ENCODE measurements around the gene LPCAT4.

The LPCAT4 gene

DNA sequence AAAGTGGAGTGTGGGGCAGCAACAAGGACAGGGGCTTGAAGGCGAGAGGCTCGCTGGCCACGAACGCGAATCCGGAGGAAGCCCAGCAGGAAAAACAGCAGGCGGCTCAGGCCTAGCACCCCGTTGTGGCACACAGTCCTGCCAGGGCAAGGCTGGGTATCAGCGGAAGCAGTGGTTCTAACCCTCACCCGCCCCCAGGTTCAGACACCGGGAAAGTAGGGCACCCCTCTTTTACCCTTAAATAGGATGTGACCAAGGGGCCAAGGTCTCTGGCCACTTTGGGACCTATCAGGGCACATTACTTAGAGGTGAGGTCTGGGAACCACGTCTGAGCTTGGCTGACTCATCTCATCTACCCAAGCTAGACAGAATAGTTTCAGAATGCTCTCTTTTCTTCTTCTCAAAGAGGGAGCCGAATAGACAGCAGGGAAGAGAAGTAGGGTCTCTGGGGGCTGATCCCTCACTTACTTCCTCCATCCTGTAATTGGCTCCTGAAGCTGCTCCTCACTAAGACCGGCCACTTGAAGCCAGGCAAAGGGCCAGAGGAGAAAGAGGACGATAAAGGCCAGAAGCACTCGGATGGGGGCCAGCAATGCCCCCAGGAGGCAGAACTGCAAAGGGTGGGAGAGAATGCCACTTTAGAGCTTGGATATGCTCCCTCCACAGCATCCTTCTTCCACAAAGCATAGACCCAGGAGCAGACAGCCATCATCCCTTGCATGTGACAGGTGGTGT lies 1.7 kb downstream of the LPCAT4 start:
- TF ChIP-seq EZH2phosphoT487 (IDR thresholded peaks at IDR 0.05; ENCODE audit: borderline replicate concordance): no peak
- TF ChIP-seq, protein P1, sequence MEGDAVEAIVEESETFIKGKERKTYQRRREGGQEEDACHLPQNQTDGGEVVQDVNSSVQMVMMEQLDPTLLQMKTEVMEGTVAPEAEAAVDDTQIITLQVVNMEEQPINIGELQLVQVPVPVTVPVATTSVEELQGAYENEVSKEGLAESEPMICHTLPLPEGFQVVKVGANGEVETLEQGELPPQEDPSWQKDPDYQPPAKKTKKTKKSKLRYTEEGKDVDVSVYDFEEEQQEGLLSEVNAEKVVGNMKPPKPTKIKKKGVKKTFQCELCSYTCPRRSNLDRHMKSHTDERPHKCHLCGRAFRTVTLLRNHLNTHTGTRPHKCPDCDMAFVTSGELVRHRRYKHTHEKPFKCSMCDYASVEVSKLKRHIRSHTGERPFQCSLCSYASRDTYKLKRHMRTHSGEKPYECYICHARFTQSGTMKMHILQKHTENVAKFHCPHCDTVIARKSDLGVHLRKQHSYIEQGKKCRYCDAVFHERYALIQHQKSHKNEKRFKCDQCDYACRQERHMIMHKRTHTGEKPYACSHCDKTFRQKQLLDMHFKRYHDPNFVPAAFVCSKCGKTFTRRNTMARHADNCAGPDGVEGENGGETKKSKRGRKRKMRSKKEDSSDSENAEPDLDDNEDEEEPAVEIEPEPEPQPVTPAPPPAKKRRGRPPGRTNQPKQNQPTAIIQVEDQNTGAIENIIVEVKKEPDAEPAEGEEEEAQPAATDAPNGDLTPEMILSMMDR (conservative IDR thresholded peaks at IDR 0.05; ENCODE audit: low read length): no peak
- Histone ChIP-seq H4K20me1 (ENCODE audit: insufficient read depth, low read length, poor library complexity, severe bottlenecking) (peaks cover 16% of the 10 kb centered on the region), H3K9me2 (replicated peaks; ENCODE audit: low read depth, low read length) (no peaks in the 10 kb centered on the region), H3F3A (ENCODE audit: low read depth) (no peaks in the 10 kb centered on the region), H3K27me3 (ENCODE audit: insufficient read depth, low read length, poor library complexity, severe bottlenecking) (no peaks in the 10 kb centered on the region), H2AFZ (ENCODE audit: low read length) (no peak overlapping the region), H3K4me2 (ENCODE audit: low read depth, low read length, poor library complexity, severe bottlenecking) (peak overlapping the region; percentile 86), H3K9me3 (ENCODE audit: insufficient read depth, low read depth, low read length) (no peaks in the 10 kb centered on the region), H3K4me3 (ENCODE audit: low read length, poor library complexity, severe bottlenecking) (peak overlapping the region; percentile 92), H3K4me1 (ENCODE audit: insufficient read depth, low read length, poor library complexity, severe bottlenecking) (peaks cover 36% of the 10 kb centered on the region), H3K9ac (ENCODE audit: low read depth, low read length, poor library complexity, severe bottlenecking) (peak overlapping the region; percentile 93), H3K36me3 (ENCODE audit: insufficient read depth, low read length) (peaks cover 11% of the 10 kb centered on the region; the same call in 1 of the 2 replicates), H3K79me2 (ENCODE audit: insufficient read depth, low read length) (peaks cover 43% of the 10 kb centered on the region)

- Histone ChIP-seq H3K9me2 (replicated peaks; ENCODE audit: low read depth, low read length) (no peaks in the 10 kb centered on the region), H3K79me2 (ENCODE audit: insufficient read depth, low read length) (peaks cover 43% of the 10 kb centered on the region), H3K4me2 (ENCODE audit: low read depth, low read length, poor library complexity, severe bottlenecking) (peak overlapping the region; percentile 37), H3F3A (ENCODE audit: low read depth) (no peaks in the 10 kb centered on the region), H2AFZ (ENCODE audit: low read length) (no peak overlapping the region), H4K20me1 (ENCODE audit: insufficient read depth, low read length, poor library complexity, severe bottlenecking) (peaks cover 16% of the 10 kb centered on the region), H3K27me3 (ENCODE audit: insufficient read depth, low read length, poor library complexity, severe bottlenecking) (no peaks in the 10 kb centered on the region), H3K4me1 (ENCODE audit: insufficient read depth, low read length, poor library complexity, severe bottlenecking) (peaks cover 36% of the 10 kb centered on the region), H3K36me3 (ENCODE audit: insufficient read depth, low read length) (peaks cover 23% of the 10 kb centered on the region; the same call in 1 of the 2 replicates), H3K9ac (ENCODE audit: low read depth, low read length, poor library complexity, severe bottlenecking) (no peak overlapping the region), H3K4me3 (ENCODE audit: low read length, poor library complexity, severe bottlenecking) (no peak overlapping the region), H3K9me3 (ENCODE audit: insufficient read depth, low read depth, low read length) (no peaks in the 10 kb centered on the region)
- TF ChIP-seq, protein P1 (conservative IDR thresholded peaks at IDR 0.05; ENCODE audit: low read length): no peak
- TF ChIP-seq EZH2phosphoT487 (IDR thresholded peaks at IDR 0.05; ENCODE audit: borderline replicate concordance): no peak
Measured at GRCh38 chr15:34364041-34364440, 3.0 kb downstream of the LPCAT4 start.

DNA sequence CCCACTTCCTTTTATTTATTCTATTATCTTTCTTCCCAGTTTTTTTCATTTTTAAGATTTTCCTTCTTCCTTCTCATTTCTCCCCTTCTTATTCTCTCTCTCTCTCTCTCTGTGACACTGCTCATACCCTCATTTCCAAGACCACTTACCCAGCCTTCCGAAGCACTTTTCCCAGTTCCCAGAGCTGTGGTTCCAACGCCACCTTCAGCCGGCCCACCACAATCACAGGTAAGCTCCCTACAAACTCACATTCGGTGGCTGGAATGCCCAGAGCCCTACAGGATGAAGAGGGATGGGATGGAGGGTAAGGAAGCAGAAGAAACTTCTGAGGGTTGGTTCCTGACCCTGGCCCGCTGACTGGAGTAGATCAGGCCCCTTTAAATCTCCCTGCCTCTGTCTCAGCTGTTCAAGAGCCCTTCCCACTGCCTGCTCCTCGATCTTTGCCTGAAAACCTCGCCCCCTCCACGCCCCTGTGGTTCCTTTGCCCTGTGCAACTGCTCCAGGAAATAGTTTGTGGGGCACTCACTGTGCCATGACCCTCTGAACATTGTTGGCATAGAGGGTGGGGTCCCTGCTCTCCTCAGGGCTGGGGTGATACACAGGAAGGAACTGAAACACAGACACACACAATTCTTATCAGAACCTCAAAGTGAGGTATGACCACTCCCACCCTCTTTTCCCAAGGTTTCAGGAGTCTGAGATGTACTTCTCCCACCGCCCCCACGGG lies 4.8 kb downstream of the LPCAT4 start:
- no peak overlapping the region for H3K4me3 ChIP-seq (ENCODE audit: low read length, poor library complexity, severe bottlenecking)
- H3K4me1 ChIP-seq (ENCODE audit: insufficient read depth, low read length, poor library complexity, severe bottlenecking): peaks cover 31% of the 10 kb centered on the region
- no peaks in the 10 kb centered on the region for H3K27me3 ChIP-seq (ENCODE audit: insufficient read depth, low read length, poor library complexity, severe bottlenecking)
- peaks cover 29% of the 10 kb centered on the region; the same call in 1 of the 2 replicates for H3K36me3 ChIP-seq (ENCODE audit: insufficient read depth, low read length)
- H3F3A ChIP-seq (ENCODE audit: low read depth): no peaks in the 10 kb centered on the region
- H3K4me2 ChIP-seq (ENCODE audit: low read depth, low read length, poor library complexity, severe bottlenecking): no peak overlapping the region
- H3K9me3 ChIP-seq (ENCODE audit: insufficient read depth, low read depth, low read length): no peaks in the 10 kb centered on the region
- H3K9ac ChIP-seq (ENCODE audit: low read depth, low read length, poor library complexity, severe bottlenecking): no peak overlapping the region
- TF ChIP-seq EZH2phosphoT487 (IDR thresholded peaks at IDR 0.05; ENCODE audit: borderline replicate concordance): no peak
- peaks cover 16% of the 10 kb centered on the region for H4K20me1 ChIP-seq (ENCODE audit: insufficient read depth, low read length, poor library complexity, severe bottlenecking)
- H3K9me2 ChIP-seq (replicated peaks; ENCODE audit: low read depth, low read length): no peaks in the 10 kb centered on the region
- H3K79me2 ChIP-seq (ENCODE audit: insufficient read depth, low read length): peaks cover 33% of the 10 kb centered on the region
- H2AFZ ChIP-seq (ENCODE audit: low read length): no peak overlapping the region

Measured in Loucy (cell line).